GM19239 (cell line): ENCODE results near the gene FRRS1L.

Source experiments
- DNase-seq: peaks from one replicate; pipeline ENCODE4 v3.0.0; 2011; ENCODE audit warnings: low spot score; ENCODE audit not compliant: insufficient read length
- FAIRE-seq: peaks from 2 replicates; lab custom pipeline; 2011; peaks lifted over from hg19 to GRCh38; lab: Jason Lieb, UNC

The FRRS1L gene, protein sequence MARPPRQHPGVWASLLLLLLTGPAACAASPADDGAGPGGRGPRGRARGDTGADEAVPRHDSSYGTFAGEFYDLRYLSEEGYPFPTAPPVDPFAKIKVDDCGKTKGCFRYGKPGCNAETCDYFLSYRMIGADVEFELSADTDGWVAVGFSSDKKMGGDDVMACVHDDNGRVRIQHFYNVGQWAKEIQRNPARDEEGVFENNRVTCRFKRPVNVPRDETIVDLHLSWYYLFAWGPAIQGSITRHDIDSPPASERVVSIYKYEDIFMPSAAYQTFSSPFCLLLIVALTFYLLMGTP

DNA sequence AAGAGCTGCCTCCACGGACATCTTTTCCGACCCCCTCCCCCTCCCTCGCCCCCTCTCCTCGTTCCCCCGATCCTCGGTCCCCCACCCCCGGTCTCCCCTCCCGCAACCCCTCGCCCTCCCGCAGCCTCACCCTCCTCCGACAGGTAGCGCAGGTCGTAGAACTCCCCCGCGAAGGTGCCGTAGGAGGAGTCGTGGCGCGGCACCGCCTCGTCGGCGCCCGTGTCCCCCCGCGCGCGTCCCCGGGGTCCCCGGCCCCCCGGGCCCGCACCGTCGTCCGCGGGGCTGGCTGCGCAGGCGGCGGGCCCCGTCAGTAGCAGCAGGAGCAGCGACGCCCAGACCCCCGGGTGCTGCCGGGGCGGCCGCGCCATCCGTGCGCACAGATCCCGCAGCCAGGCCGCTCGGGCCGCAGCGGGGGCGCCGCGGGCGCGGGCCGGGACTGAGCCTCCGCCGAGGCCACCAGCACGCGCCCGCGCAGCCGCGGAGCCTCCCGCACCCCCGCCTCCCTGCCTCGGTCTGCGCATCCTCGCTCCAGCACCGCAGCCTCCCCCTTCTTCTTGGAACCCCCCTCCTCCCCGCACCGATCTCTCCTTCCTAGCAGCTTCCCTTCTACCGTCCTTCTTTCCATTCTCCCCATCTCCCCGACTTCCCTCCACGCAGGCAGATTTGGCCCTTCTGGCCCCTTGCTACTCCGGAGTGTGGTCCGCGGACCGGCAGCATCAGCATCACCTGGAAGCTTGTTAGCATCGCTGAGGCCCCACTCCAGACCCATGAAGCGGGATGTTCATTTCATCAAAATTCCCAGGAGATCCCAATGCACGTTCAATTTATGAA is at the start of gene FRRS1L:
Gene FRRS1L, minus strand, starts transcription at position 479 of the 831 bp plus-strand sequence. Its CDS starts 111 bp downstream, at position 368.
- DNase-seq: no peak

GRCh38 chr9:109214414-109214813 is 47.4 kb upstream of the FRRS1L start:
- DNase-seq: no peak
- no peak for FAIRE-seq

More for the DNA sequence above, at the start of gene FRRS1L:
- no peak for FAIRE-seq

DNA sequence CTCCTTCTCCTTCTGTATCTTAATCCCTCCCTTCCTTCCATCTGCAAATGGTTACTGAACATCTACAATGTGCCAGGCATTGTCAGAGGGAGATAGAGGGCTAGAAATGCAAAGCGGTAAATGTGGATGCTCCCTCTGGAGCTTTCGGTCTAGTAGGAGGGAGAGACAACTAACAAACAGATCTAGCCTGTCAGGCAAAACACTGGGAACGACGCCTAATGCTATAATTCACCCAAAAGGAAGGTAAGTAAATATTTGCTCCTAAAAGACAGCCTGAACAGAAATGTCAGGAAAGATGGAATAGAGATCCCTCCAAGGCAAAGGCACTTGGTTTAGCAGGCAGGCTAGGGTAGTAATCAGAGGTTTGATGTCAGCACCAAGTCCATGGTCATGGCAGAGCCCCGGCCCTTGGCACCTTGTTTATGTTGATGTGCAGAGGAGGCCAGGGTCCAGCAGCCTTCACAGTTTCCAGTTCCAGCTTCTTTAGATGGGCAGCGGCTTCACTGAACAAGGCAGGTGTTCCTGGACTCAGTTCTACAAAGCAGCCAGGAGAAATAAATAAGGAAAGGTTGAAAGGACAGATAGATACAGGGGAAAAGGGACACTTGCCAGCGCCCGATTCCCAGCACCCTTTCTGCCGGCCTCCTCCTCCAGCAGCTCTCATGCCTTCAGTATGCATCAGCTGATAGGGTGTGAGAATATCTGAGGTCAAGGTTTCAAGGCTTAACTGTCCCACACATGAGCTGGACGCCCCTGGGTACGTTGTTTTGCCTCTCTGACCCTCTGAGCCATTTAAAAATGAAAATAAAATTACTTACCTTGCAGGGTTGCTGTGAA is 46.5 kb upstream of the FRRS1L start:
- DNase-seq (no peak), FAIRE-seq (no peak)

- FAIRE-seq (no peak), DNase-seq (no peak)
These were observed 45.7 kb upstream of the FRRS1L start for GRCh38 chr9:109212768-109213167.

DNA sequence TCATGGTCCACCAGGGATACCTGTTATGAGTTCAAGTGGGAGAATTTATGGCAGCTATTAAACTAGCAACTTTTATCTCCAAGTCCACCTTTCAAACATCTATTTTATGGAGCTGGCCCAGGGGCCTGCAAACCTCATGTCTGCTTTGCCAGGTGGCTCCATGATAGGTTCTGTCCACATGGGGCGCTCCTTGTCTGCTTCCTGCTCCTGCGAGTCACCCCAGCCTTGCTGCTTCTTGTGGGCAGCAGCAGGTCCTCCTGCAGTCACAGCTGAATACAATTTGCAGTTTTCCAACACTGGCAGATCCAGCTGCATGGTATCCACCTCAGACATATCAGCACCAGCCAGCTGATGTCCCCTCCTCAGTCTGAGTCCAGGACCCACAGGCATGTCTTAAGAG is 39.6 kb upstream of the FRRS1L start:
- no peak for DNase-seq
- no peak for FAIRE-seq

GRCh38 chr9:109205526-109205925 is 38.5 kb upstream of the FRRS1L start:
- no peak for FAIRE-seq
- DNase-seq: no peak

- no peak for DNase-seq
- FAIRE-seq: no peak
These were observed 36.8 kb upstream of the FRRS1L start for GRCh38 chr9:109203761-109204360.

GRCh38 chr9:109199676-109200075 is 32.6 kb upstream of the FRRS1L start:
- DNase-seq (no peak), FAIRE-seq (no peak)

DNA sequence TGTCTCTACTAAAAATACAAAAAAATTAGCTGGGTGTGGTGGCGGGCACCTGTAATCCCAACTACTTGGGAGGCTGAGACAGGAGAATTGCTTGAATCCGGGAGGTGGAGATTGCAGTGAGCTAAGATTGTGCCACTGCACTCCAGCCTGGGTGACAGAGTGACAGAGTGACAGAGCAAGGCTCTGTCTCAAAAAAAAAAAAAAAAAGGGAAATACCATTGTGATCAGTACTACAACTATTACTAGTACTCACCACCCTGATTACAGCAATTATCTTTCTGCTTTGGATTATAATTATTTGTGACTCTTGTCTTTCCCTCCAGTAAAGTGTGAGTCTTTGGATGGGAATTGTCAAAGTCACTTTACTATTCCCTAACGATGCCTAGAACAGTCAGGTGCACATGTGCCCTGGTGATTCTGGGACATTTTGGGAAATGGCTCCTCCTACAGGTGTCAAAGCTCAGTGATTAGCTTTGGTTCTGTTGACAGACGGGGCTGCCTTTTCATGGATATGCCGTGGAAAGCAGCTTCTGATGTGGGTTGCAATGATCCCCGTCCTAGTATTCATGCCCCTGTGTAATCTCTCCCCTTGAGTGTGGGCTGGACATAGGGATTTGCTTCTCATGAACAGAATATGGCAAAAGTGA is 31.8 kb upstream of the FRRS1L start:
- DNase-seq: no peak
- no peak for FAIRE-seq

- DNase-seq (no peak), FAIRE-seq (no peak)
These were observed 27.0 kb upstream of the FRRS1L start for GRCh38 chr9:109193974-109194556.

- DNase-seq: no peak
- no peak for FAIRE-seq
These were observed 25.8 kb upstream of the FRRS1L start for GRCh38 chr9:109192732-109193361.

DNA sequence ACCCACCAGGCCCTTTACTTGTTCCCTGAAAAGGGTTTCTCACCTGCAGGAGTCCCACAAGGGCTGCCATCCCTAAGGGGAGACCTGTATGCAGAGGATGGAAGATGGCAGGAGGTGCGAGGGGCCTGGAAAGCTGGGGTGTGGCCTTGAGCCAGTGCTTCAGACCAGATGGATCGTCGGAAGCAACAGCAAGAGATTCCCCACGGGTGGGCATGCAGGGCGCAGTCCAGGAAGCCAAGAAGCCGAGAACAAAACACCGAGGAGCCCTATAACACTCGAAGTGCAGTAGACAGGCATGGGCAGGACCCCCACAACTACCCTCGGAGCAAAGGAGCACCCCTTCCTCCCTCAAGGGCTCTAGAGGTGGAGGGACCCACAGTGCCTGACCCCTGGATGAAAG is 24.7 kb upstream of the FRRS1L start:
- FAIRE-seq: no peak
- no peak for DNase-seq

- FAIRE-seq (no peak), DNase-seq (no peak)
These were observed 23.1 kb upstream of the FRRS1L start for GRCh38 chr9:109190151-109190550.

- FAIRE-seq (no peak), DNase-seq (no peak)
These were observed 19.9 kb upstream of the FRRS1L start for GRCh38 chr9:109186857-109187520.

DNA sequence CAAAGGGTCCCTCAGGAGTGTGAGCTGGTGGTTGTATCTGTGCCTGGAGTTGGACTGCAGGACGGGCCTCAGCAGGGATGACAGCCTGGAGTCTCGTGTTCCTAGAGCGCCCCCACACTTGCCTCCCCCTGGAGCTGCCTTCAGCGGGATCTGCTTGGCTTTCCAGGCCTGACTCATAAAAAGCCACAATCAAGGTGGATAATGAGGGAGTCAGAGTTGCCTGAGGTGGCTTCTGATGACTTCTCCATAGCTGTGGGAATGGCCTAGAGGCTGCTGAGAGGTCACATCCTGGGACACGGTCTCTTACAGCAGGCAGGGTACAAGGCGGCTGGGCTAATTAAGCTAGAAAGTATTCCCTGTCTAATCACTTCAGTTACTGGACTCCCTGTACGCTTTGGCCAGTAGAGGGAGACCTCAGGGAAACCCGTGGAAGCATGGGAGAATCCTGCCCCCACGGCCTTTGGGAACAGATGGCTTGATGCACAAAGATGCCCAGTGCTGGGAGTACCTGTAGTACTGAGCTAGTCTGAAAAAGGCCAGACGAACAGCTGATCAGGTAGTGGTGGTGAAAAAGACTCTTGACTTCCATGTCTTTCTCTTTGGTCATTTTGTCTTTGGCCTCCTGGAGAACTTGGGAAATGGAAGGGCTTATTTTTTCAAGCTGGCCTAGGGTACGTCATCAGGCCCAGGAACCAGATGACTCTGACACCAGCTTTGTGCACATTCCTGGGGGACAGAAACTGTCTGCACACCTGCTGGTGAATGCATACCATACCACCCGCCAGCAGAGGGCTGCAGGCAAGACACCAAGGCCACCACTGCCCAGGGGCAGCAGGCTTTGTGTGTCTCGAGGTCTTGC is 16.1 kb upstream of the FRRS1L start:
- DNase-seq (no peak), FAIRE-seq (no peak)

- no peak for FAIRE-seq
- DNase-seq: no peak
These were observed 15.5 kb upstream of the FRRS1L start for GRCh38 chr9:109182550-109182939.

GRCh38 chr9:109181284-109181683 is 14.2 kb upstream of the FRRS1L start:
- DNase-seq: no peak
- FAIRE-seq: no peak
